Measurements from ENCODE around the gene UBE3D. TPM values are rescaled to one million over a fixed set of nuclear protein-coding genes. Genes with fewer than 3 reads are reported as not detected.
"Not testable (repeated sequence)": the region's sequence is repeated elsewhere in the genome, so short reads cannot be mapped to it uniquely, and the experiment has no call there.

UBE3D gene
- total and polyA plus RNA-seq, 2 experiments from 2014 or later = 17.5 to 31.4 TPM

GRCh38 chr6:82861121-82861520, 204.5 kb downstream of the UBE3D start:
- no peak for DNase-seq (ENCODE audit: low spot score)
- H3K4me2 ChIP-seq = no peak overlapping the region
- no peaks in the 10 kb centered on the region for H3K4me1 ChIP-seq (ENCODE audit: insufficient read depth)
- H3K4me3 ChIP-seq = no peak overlapping the region
- no peaks in the 10 kb centered on the region for H3K36me3 ChIP-seq (ENCODE audit: insufficient read depth)
- H3K36me3 Mint-ChIP-seq (ENCODE audit: low read depth) = no peaks in the 10 kb centered on the region
- H2AFZ ChIP-seq = no peak overlapping the region
- ATAC-seq = no peak
- no peak overlapping the region for H3K4me3 Mint-ChIP-seq
- no peak overlapping the region for H3K27ac ChIP-seq (ENCODE audit: low read depth)
- no peaks in the 10 kb centered on the region for H3K9me3 Mint-ChIP-seq
- H3K9me2 ChIP-seq (ENCODE audit: insufficient read depth) = 0 out of 2 replicates have a peak, but pooled peaks cover 13% of the 10 kb centered on the region
- TF ChIP-seq STAT1 (IDR thresholded peaks at IDR 0.05; ENCODE audit: unreplicated experiment) (no peak), ZNF462 (CRISPR knock-in tag; IDR thresholded peaks at IDR 0.05) (no peak), CREB1 (CRISPR knock-in tag; IDR thresholded peaks at IDR 0.05; ENCODE audit: low read depth) (no peak), JUNB (IDR thresholded peaks at IDR 0.05; ENCODE audit: unreplicated experiment) (no peak), ZNF331 (CRISPR knock-in tag; IDR thresholded peaks at IDR 0.05; ENCODE audit: low read depth) (no peak), ETS1 (IDR thresholded peaks at IDR 0.05) (no peak), EZH2phosphoT487 (IDR thresholded peaks at IDR 0.05; ENCODE audit: unreplicated experiment) (no peak), ZNF114 (CRISPR knock-in tag; IDR thresholded peaks at IDR 0.05) (no peak)
- TF ChIP-seq, protein P1, sequence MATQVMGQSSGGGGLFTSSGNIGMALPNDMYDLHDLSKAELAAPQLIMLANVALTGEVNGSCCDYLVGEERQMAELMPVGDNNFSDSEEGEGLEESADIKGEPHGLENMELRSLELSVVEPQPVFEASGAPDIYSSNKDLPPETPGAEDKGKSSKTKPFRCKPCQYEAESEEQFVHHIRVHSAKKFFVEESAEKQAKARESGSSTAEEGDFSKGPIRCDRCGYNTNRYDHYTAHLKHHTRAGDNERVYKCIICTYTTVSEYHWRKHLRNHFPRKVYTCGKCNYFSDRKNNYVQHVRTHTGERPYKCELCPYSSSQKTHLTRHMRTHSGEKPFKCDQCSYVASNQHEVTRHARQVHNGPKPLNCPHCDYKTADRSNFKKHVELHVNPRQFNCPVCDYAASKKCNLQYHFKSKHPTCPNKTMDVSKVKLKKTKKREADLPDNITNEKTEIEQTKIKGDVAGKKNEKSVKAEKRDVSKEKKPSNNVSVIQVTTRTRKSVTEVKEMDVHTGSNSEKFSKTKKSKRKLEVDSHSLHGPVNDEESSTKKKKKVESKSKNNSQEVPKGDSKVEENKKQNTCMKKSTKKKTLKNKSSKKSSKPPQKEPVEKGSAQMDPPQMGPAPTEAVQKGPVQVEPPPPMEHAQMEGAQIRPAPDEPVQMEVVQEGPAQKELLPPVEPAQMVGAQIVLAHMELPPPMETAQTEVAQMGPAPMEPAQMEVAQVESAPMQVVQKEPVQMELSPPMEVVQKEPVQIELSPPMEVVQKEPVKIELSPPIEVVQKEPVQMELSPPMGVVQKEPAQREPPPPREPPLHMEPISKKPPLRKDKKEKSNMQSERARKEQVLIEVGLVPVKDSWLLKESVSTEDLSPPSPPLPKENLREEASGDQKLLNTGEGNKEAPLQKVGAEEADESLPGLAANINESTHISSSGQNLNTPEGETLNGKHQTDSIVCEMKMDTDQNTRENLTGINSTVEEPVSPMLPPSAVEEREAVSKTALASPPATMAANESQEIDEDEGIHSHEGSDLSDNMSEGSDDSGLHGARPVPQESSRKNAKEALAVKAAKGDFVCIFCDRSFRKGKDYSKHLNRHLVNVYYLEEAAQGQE (IDR thresholded peaks at IDR 0.05; ENCODE audit: unreplicated experiment) = no peak
- H3F3A ChIP-seq (replicated peaks; ENCODE audit: low read depth) = no peaks in the 10 kb centered on the region
- no peak overlapping the region for H3K27ac Mint-ChIP-seq
- no peaks in the 10 kb centered on the region for H3K4me1 Mint-ChIP-seq
- H4K20me1 ChIP-seq (replicated peaks; ENCODE audit: insufficient read depth) = no peaks in the 10 kb centered on the region
- H3K79me2 ChIP-seq (replicated peaks; ENCODE audit: insufficient read depth) = no peaks in the 10 kb centered on the region
- no peaks in the 10 kb centered on the region for H3K27me3 ChIP-seq (ENCODE audit: insufficient read depth)
- H3K27me3 Mint-ChIP-seq (ENCODE audit: insufficient read depth, low read depth, poor library complexity) = peaks cover 2% of the 10 kb centered on the region

- not testable (repeated sequence) for H3K79me2 ChIP-seq (replicated peaks; ENCODE audit: insufficient read depth); DNase-seq (ENCODE audit: low spot score); H3K4me2 ChIP-seq; H3K27ac Mint-ChIP-seq; ATAC-seq; H3K9me3 Mint-ChIP-seq; H3F3A ChIP-seq (replicated peaks; ENCODE audit: low read depth); H3K4me3 Mint-ChIP-seq; H3K27me3 Mint-ChIP-seq (ENCODE audit: insufficient read depth, low read depth, poor library complexity); H2AFZ ChIP-seq; H3K4me1 ChIP-seq (ENCODE audit: insufficient read depth); H3K27me3 ChIP-seq (ENCODE audit: insufficient read depth); H3K4me3 ChIP-seq; H3K9me2 ChIP-seq (ENCODE audit: insufficient read depth); H4K20me1 ChIP-seq (replicated peaks; ENCODE audit: insufficient read depth); H3K36me3 ChIP-seq (ENCODE audit: insufficient read depth); H3K27ac ChIP-seq (ENCODE audit: low read depth); H3K36me3 Mint-ChIP-seq (ENCODE audit: low read depth); H3K4me1 Mint-ChIP-seq
These were observed 209.6 kb downstream of the UBE3D start for GRCh38 chr6:82856077-82856476.
